ENCODE results near the gene OR52H1.

OR52H1 gene

DNA sequence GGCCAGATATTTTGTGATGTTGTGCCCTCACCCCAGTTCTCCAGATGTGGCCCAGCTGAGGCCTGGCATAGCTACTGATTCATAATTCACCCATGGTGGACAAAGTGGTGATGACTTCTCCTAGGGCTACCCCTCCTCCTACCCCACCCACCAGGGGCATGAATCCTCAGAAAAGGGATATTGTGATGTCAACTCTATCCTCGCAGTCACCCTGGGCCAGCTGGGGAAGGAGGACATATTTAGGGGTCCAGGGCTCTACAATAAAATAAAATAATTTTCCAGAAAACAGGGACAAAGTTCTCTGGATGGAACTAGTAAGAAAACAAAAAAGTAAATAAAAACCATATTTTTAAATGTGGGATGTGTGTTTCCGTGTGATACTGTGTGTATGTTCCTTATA is 31.7 kb downstream of the OR52H1 start, which contains the start of gene UBQLNL:
TSS of gene UBQLNL (minus strand) at position 101 of the 400 bp plus-strand sequence. CDS start 258 bp downstream, outside the sequence.
- TF ChIP-seq, protein P1, sequence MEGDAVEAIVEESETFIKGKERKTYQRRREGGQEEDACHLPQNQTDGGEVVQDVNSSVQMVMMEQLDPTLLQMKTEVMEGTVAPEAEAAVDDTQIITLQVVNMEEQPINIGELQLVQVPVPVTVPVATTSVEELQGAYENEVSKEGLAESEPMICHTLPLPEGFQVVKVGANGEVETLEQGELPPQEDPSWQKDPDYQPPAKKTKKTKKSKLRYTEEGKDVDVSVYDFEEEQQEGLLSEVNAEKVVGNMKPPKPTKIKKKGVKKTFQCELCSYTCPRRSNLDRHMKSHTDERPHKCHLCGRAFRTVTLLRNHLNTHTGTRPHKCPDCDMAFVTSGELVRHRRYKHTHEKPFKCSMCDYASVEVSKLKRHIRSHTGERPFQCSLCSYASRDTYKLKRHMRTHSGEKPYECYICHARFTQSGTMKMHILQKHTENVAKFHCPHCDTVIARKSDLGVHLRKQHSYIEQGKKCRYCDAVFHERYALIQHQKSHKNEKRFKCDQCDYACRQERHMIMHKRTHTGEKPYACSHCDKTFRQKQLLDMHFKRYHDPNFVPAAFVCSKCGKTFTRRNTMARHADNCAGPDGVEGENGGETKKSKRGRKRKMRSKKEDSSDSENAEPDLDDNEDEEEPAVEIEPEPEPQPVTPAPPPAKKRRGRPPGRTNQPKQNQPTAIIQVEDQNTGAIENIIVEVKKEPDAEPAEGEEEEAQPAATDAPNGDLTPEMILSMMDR (IDR thresholded peaks at IDR 0.05; ENCODE audit: insufficient read depth, low read depth, low read length, missing control alignments): no peak
- DNase-seq (ENCODE audit: low read depth): no peak
- H3K4me3 ChIP-seq (ENCODE audit: low read length): no peak within 1 kb of the TSS

DNA sequence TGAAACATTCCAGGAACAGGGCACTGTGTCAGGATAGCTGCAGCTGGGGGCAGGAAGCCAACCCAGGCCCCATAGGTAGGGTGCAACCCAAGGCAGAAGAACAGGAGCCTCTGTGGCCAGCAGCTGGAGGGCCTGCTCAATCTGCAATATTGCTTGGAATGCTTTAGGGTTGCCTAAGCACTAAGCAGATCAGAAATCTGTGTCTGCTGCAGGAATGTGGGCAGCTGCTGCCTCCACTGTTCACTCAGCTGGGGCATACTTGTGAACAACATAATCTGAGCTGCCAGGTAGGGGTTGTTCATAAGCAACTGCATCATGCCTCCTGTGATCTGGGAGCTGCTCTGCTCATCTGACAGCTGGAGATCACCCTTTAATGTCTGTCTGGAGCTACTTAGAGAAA is 33.5 kb downstream of the OR52H1 start:
- TF ChIP-seq, protein P1 (IDR thresholded peaks at IDR 0.05; ENCODE audit: insufficient read depth, low read depth, low read length, missing control alignments): no peak
- no peak overlapping the region for H3K4me3 ChIP-seq (ENCODE audit: low read length)
- no peak for DNase-seq (ENCODE audit: low read depth)

DNA sequence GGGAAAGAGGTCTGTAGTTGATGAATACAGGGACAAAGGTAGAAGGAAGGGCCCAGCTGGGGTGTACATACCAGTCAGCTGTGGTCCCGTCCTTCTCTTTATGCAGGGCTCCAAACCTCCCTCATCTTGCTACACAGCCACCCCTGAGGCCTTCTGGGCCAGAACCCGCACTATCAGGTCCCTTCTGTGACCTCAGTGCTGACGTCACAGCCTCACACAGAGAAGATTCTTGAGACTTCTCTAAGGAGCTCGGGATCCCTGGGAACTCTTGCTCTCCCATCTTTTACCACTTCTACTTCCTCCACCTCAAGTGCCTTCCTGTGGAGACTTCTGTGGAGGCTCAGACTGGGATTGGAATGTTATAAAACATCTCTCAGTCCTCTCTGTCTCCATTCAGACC is 38.5 kb downstream of the OR52H1 start, which contains the start of gene UBQLN3:
TSS of gene UBQLN3 (minus strand) at position 155 of the 400 bp plus-strand sequence. CDS start 399 bp downstream, outside the sequence.
- DNase-seq (ENCODE audit: low read depth): no peak
- TF ChIP-seq, protein P1 (IDR thresholded peaks at IDR 0.05; ENCODE audit: insufficient read depth, low read depth, low read length, missing control alignments): no peak
- H3K4me3 ChIP-seq (ENCODE audit: low read length): no peak within 1 kb of the TSS

DNA sequence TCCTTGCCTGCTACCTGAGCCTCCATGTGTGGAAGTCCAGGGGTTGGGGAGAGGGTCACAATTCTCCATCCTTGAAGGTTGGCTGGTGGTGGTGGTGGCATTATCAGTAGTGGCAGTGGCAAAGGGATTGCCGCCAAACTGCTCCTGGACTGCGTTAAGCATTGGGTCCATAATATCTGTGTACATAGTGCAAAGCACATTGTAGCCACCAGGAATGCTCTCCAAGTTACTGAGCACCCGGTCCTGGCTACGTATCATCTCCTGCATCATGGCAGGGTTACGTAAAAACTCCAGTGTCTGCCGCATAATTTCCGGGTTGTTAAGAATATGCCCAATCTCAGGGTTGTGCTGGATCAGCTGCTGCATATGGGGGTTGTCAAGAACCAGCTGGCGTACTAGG is 39.7 kb downstream of the OR52H1 start:
- TF ChIP-seq, protein P1 (IDR thresholded peaks at IDR 0.05; ENCODE audit: insufficient read depth, low read depth, low read length, missing control alignments): no peak
- DNase-seq (ENCODE audit: low read depth): no peak

DNA sequence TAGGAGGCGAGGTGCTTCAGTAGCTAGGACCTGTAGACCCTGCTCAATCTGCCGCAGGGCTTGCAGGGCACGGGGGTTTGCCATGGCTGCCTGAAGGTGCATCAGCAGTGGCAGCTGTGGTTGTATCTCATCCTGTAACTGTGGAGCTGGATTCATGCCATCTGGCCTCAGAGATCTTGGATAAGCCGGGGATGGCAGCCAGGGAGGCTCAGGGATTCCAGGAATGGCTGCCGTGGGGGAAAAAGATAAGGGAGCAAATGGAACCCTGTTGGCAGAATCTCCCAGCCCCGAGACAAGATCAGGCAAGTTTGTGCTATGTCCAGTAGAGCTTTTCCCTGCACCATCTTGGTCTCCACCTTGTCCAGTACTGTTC is 40.4 kb downstream of the OR52H1 start:
- DNase-seq (ENCODE audit: low read depth): no peak
- TF ChIP-seq, protein P1 (IDR thresholded peaks at IDR 0.05; ENCODE audit: insufficient read depth, low read depth, low read length, missing control alignments): no peak
- H3K4me3 ChIP-seq (ENCODE audit: low read length): no peak overlapping the region

More for the DNA sequence above, 39.7 kb downstream of the OR52H1 start:
- H3K4me3 ChIP-seq (ENCODE audit: low read length): no peak overlapping the region

DNA sequence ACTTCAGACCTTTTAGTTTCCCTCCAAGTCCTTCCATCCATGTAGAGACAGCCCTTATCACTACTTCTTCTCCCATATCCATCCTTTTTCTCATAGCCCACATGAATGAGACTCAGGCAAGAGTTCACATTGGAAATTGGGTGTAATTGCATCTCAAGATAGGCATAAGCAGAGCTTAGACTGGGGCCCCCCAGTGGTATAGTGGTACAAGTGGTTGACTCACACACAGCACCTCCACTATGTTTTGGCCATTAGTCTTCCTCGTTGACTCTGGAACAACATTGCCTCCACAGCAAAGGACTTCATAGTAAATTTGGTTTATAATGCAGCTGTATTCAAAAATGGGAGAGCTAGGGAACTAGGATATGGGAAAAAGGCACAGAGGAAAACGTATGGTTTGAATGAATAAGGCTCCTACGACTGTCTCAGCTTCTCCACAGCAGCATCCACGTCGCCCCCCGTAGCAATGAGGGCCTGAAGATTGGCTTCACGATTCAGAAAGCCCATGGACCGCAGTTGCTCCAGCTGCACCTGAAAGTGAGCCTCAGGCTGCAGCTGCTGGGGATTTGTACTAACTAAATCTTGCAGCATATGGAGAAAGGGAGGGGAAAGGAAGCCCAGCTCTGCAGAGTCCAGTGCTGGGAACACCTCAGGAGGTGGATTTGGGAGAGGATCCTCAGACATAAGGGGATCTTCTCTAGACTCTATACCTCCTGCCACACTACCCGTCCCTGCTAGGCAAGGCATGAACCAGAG is 41.0 kb downstream of the OR52H1 start:
- no peak for DNase-seq (ENCODE audit: low read depth)

More for the DNA sequence above, 41.0 kb downstream of the OR52H1 start:
- TF ChIP-seq, protein P1 (IDR thresholded peaks at IDR 0.05; ENCODE audit: insufficient read depth, low read depth, low read length, missing control alignments): no peak
- no peak overlapping the region for H3K4me3 ChIP-seq (ENCODE audit: low read length)

All from epithelial cell of esophagus (primary cell).